ENCODE results near the gene MAJIN. TPM values are rescaled to one million over a fixed set of nuclear protein-coding genes. Genes with fewer than 3 reads are reported as not detected.
A peak's percentile ranks its signal among the peaks of the same experiment; 100 is the strongest.

MAJIN gene
- total RNA-seq, 1 experiment from 2014 or later = not detected

GRCh38 chr11:64902102-64902900 is 69.6 kb downstream of the MAJIN start:
- H3K36me3 ChIP-seq = no peaks in the 10 kb centered on the region
- H3K4me1 ChIP-seq = no peaks in the 10 kb centered on the region
- no peaks in the 10 kb centered on the region for H3K27me3 ChIP-seq
- no peaks in the 10 kb centered on the region for H3K9me3 ChIP-seq (replicated peaks)
- no peak for DNase-seq
- H3K27ac ChIP-seq = no peak overlapping the region
- H3K4me3 ChIP-seq = no peak overlapping the region

- H3K36me3 ChIP-seq = no peaks in the 10 kb centered on the region
- no peak overlapping the region for H3K4me3 ChIP-seq
- no peaks in the 10 kb centered on the region for H3K4me1 ChIP-seq
- H3K27ac ChIP-seq = no peak overlapping the region
- no peaks in the 10 kb centered on the region for H3K27me3 ChIP-seq
- DNase-seq = no peak
- H3K9me3 ChIP-seq (replicated peaks) = no peaks in the 10 kb centered on the region
Observed at GRCh38 chr11:64900774-64901173, 71.1 kb downstream of the MAJIN start.

- no peak for DNase-seq
- H3K36me3 ChIP-seq = no peaks in the 10 kb centered on the region
Observed at GRCh38 chr11:64900263-64900678, 71.6 kb downstream of the MAJIN start.

DNA sequence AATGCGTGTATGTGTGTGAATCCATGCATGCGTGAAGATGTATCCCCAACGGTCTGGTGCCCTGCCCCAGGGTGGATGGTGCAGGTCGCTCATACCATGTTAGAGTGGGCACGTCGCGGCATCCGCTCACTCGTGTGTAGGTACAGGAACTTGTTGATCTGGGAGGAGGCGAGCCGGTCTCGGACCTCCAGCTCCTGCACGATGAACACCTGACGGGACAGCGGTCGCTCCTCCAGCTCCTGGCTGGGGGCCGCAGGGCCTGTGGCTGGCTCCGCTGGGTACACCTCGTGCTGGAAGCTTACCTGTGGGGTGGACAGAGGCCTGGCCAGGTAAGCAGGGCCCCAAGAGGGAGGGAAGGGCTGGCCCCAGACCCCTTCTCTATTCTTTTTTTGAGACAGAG is 73.4 kb downstream of the MAJIN start:
- H3K9me3 ChIP-seq (replicated peaks) = no peaks in the 10 kb centered on the region
- H3K36me3 ChIP-seq = no peaks in the 10 kb centered on the region
- no peak overlapping the region for H3K27ac ChIP-seq
- H3K27me3 ChIP-seq = no peaks in the 10 kb centered on the region
- H3K4me1 ChIP-seq = no peaks in the 10 kb centered on the region
- no peak overlapping the region for H3K4me3 ChIP-seq
- DNase-seq = no peak

More at GRCh38 chr11:64900263-64900678, 71.6 kb downstream of the MAJIN start:
- Histone ChIP-seq H3K4me3 (no peak overlapping the region), H3K9me3 (replicated peaks) (no peaks in the 10 kb centered on the region), H3K27me3 (no peaks in the 10 kb centered on the region), H3K4me1 (no peaks in the 10 kb centered on the region), H3K27ac (no peak overlapping the region)

- H3K27me3 ChIP-seq = no peaks in the 10 kb centered on the region
- no peak overlapping the region for H3K27ac ChIP-seq
- no peaks in the 10 kb centered on the region for H3K4me1 ChIP-seq
- no peak for DNase-seq
- no peak overlapping the region for H3K4me3 ChIP-seq
- H3K9me3 ChIP-seq (replicated peaks) = no peaks in the 10 kb centered on the region
- H3K36me3 ChIP-seq = no peaks in the 10 kb centered on the region
Observed at GRCh38 chr11:64898076-64898445, 73.8 kb downstream of the MAJIN start.

DNA sequence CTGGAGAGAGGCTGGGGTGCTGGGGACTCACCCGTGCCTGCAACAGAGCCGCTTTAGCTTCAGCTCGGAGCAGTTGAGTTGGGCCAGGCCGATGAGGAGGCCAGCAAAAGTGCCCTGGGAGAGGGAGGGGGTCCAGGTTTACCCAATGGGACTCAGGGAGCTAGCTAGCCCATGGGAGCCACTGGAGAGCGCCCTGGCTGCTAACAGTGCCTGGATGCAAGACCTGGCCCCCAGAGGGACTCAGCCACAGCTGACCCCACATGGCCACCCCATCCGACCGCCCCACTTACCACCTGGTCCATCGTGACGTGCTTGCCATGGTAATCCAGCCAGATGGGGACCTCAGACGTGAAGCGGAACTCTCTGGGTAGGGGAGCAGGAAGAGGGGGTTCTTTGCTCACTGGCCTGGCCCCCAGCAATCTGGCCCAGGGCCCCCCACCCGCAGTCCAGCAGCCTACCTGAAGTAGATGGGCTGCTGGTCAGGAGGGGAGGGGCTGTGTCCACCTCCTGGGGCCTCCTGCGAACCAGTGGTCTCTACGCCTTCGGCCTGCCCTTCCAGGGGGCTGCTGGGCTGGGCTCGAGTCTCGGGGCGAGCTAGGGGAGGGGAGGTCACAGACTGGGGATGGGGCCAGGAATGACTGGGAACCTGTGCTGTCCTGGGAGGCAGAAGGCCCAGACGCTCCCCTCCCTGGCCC is 74.4 kb downstream of the MAJIN start:
- Histone ChIP-seq H3K36me3 (no peaks in the 10 kb centered on the region), H3K4me3 (no peak overlapping the region), H3K9me3 (replicated peaks) (no peaks in the 10 kb centered on the region), H3K27ac (no peak overlapping the region), H3K4me1 (no peaks in the 10 kb centered on the region), H3K27me3 (no peaks in the 10 kb centered on the region)
- no peak for DNase-seq

GRCh38 chr11:64896448-64897022 is 75.4 kb downstream of the MAJIN start:
- H3K27me3 ChIP-seq = no peaks in the 10 kb centered on the region
- no peaks in the 10 kb centered on the region for H3K4me1 ChIP-seq
- H3K27ac ChIP-seq = no peak overlapping the region
- H3K36me3 ChIP-seq = no peaks in the 10 kb centered on the region
- H3K9me3 ChIP-seq (replicated peaks) = no peaks in the 10 kb centered on the region
- no peak overlapping the region for H3K4me3 ChIP-seq
- no peak for DNase-seq

DNA sequence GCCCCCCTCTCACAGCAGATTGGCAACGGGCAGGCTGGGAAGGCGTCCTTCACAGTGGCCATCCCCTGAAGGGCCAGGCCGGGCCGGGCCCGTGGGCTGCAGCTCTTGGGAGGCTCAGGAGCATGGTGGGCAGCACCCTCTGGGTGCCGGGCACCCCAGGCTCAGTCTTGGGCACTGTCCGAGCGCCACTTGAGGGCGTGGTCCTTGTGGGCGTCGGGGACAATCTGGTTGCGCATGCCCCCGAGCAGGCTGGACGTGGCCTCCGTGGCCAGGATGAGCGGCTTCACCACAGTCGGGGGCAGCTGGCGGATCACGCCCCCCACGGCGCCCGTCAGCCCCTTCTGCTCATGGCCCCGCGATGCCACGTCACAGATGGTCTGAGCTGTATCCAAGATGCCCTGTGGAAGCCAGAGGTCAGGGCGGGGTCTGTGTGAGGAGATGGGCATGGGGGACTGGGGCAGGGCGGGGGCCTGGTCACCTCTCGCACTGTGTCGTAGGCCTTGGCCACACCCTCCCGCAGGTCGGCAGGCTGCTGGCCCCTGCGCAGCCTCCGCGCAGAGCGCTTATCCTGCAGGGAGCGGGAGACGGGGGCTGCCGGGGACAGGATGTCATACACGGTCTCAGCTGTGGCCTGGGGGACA is 77.0 kb downstream of the MAJIN start:
- Histone ChIP-seq H3K27ac (no peak overlapping the region), H3K9me3 (replicated peaks) (no peaks in the 10 kb centered on the region), H3K27me3 (no peaks in the 10 kb centered on the region), H3K36me3 (no peaks in the 10 kb centered on the region), H3K4me1 (no peaks in the 10 kb centered on the region), H3K4me3 (no peak overlapping the region)
- no peak for DNase-seq

DNA sequence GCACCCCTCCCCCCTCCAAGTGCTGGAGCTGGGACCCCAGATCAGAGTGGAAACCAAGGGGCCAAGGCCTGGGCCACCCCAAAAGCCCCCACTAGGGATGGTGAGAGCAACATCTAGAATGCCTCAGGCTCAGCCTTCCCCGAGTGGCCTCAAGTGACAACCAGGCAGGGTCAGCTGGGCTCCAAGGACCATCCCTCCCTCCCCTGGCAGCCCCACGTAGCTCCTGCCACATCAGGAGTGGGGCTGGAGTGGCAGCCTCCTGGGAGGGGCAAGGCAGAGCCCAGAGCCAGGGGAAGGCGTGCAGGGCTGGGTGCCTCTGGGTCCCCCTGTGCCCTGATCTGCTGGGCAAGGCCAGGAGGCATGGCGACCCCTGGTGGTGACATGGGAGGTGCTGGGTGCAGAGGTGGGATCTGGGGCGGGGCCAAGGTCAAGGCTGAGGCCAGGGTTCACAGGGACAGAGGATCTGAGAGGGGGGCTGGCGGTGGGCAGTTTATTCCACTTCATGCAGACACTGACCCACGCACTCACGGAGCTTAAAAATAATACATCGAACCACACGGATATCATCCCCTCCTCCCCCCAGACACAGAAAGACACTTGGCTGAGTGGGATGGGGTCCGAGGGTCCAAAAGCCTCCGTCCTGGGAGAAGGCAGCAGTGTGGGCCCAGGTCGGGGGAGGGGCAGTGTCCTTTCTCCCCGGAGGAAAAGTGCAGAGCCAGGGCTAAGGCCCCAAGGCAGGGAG is 77.7 kb downstream of the MAJIN start:
- no peak overlapping the region for H3K27ac ChIP-seq
- peak; percentile 85 for DNase-seq
- no peaks in the 10 kb centered on the region for H3K9me3 ChIP-seq (replicated peaks)
- no peaks in the 10 kb centered on the region for H3K27me3 ChIP-seq
- no peak overlapping the region for H3K4me3 ChIP-seq
- H3K4me1 ChIP-seq = no peaks in the 10 kb centered on the region
- H3K36me3 ChIP-seq = no peaks in the 10 kb centered on the region

GRCh38 chr11:64893194-64894069 is 78.5 kb downstream of the MAJIN start:
- Histone ChIP-seq H3K27me3 (no peaks in the 10 kb centered on the region), H3K9me3 (replicated peaks) (no peaks in the 10 kb centered on the region), H3K4me3 (no peak overlapping the region)

DNA sequence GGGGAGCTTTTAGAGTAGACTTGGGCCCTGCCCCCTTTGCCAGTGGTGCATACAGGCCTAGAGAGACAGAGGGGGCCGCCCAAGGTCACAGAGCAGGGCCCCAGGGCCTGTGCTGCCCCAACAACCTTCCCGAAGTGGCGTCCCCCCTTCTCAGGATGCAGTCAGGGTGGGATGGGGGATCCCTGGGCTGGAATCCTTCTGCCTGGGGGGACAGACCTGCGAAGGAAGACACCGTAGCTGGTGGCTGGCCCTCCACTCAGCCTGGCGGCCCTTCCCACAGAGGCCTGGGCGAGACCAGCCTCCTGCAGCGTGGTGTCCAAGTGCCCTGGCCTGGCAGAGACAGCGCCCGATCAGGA is 79.1 kb downstream of the MAJIN start:
- H3K4me3 ChIP-seq = no peak overlapping the region
- no peak for DNase-seq
- no peaks in the 10 kb centered on the region for H3K27me3 ChIP-seq
- H3K9me3 ChIP-seq (replicated peaks) = no peaks in the 10 kb centered on the region
- H3K27ac ChIP-seq = no peak overlapping the region
- H3K4me1 ChIP-seq = no peaks in the 10 kb centered on the region
- H3K36me3 ChIP-seq = no peaks in the 10 kb centered on the region

More at GRCh38 chr11:64893194-64894069, 78.5 kb downstream of the MAJIN start:
- H3K4me1 ChIP-seq = no peaks in the 10 kb centered on the region
- no peak for DNase-seq
- H3K36me3 ChIP-seq = no peaks in the 10 kb centered on the region
- no peak overlapping the region for H3K27ac ChIP-seq

- DNase-seq = no peak
- H3K36me3 ChIP-seq = no peaks in the 10 kb centered on the region
- H3K27me3 ChIP-seq = no peaks in the 10 kb centered on the region
- H3K4me3 ChIP-seq = no peak overlapping the region
- no peaks in the 10 kb centered on the region for H3K9me3 ChIP-seq (replicated peaks)
- peaks cover 3% of the 10 kb centered on the region; the same call in 1 of the 2 replicates for H3K4me1 ChIP-seq
- H3K27ac ChIP-seq = no peak overlapping the region
Observed at GRCh38 chr11:64892411-64892831, 79.5 kb downstream of the MAJIN start.

- H3K27me3 ChIP-seq = no peaks in the 10 kb centered on the region
- no peak for DNase-seq
- no peak overlapping the region for H3K4me3 ChIP-seq
- H3K4me1 ChIP-seq = peaks cover 6% of the 10 kb centered on the region; the same call in 1 of the 2 replicates
- H3K36me3 ChIP-seq = no peaks in the 10 kb centered on the region
- no peaks in the 10 kb centered on the region for H3K9me3 ChIP-seq (replicated peaks)
- H3K27ac ChIP-seq = no peak overlapping the region
Observed at GRCh38 chr11:64891880-64892279, 80.0 kb downstream of the MAJIN start.
